Fibroblast of lung (primary cell): ENCODE measurements around the gene ITGA2. TPM values are rescaled to one million over a fixed set of nuclear protein-coding genes. Genes with fewer than 3 reads are reported as not detected.

Experiments
- DNase-seq, 2 donors: peaks; one replicate each; pipeline versions ENCODE4 v3.0.0 to v3.0.0-alpha.2; 2010; ENCODE audit warnings: low read depth in 2 of 2
- H2AFZ ChIP-seq: 2 replicates; pipeline ENCODE4 v1.5.1; 2012; ENCODE audit warnings: low read length, control low read depth, inconsistent platforms
- H3K27ac ChIP-seq: 2 replicates; pipeline ENCODE4 v1.5.1; 2011; ENCODE audit warnings: low read length, control low read depth; ENCODE audit not compliant: insufficient read depth
- H3K27me3 ChIP-seq: 2 replicates; pipeline ENCODE4 v1.5.1; 2011; ENCODE audit warnings: mild to moderate bottlenecking, low read length; ENCODE audit not compliant: control insufficient read depth, insufficient read depth
- H3K36me3 ChIP-seq: 2 replicates; pipeline ENCODE4 v1.5.1; 2011; ENCODE audit warnings: low read length; ENCODE audit not compliant: control insufficient read depth, insufficient read depth
- H3K4me1 ChIP-seq: 2 replicates; pipeline ENCODE4 v1.5.1; 2011; ENCODE audit warnings: low read length; ENCODE audit not compliant: control insufficient read depth, insufficient read depth; ENCODE audit errors: extremely low read depth
- H3K4me2 ChIP-seq: 2 replicates; pipeline ENCODE4 v1.5.1; 2011; ENCODE audit warnings: low read length, control low read depth; ENCODE audit not compliant: insufficient read depth; ENCODE audit errors: extremely low read depth
- H3K4me3 ChIP-seq, 4 experiments: fragments of 200-600 bp in 1 of 4; sonication (generic) in 1 of 4; replicated peaks in 1 of 4; 2 replicates each; pipeline ENCODE4 v1.5.1; 2011 to 2016; ENCODE audit warnings: low read length in 4 of 4, low read depth in 3 of 4, mild to moderate bottlenecking in 3 of 4, control low read depth in 2 of 4, inconsistent platforms in 1 of 4, mixed read lengths in 1 of 4; ENCODE audit not compliant: insufficient read depth in 1 of 4; ENCODE audit errors: control extremely low read depth in 1 of 4
- H3K79me2 ChIP-seq: 2 replicates; pipeline ENCODE4 v1.5.1; 2012; ENCODE audit warnings: mild to moderate bottlenecking, low read length, inconsistent platforms; ENCODE audit not compliant: control insufficient read depth, insufficient read depth
- H3K9ac ChIP-seq: 2 replicates; pipeline ENCODE4 v1.5.1; 2011; ENCODE audit warnings: mild to moderate bottlenecking, low read length, control low read depth; ENCODE audit not compliant: insufficient read depth
- H3K9me3 ChIP-seq: 2 replicates; pipeline ENCODE4 v1.5.1; 2012; ENCODE audit warnings: low read depth, low read length; ENCODE audit not compliant: control insufficient read depth, insufficient read depth
- H4K20me1 ChIP-seq: 2 replicates; pipeline ENCODE4 v1.5.1; 2011; ENCODE audit warnings: low read length; ENCODE audit not compliant: control insufficient read depth, insufficient read depth; ENCODE audit errors: extremely low read depth
- EZH2 ChIP-seq: IDR thresholded peaks from 2 replicates; pipeline ENCODE4 v1.5.1; 2012; ENCODE audit warnings: low read length, control low read depth, mild to moderate bottlenecking; ENCODE audit errors: missing control alignments
- polyA plus RNA-seq, 2 donors: library from polyadenylated mRNA; depleted of rRNA in 1 of 2; stranded (reverse) in 1 of 2; unstranded in 1 of 2; fragments of >200 nt; gene quantifications; 2 replicates each; pipeline ENCODE4 v1.2.1, GENCODE V29; 2011 to 2012; ENCODE audit warnings: missing spikeins in 1 of 2
- total RNA-seq: library from RNA; depleted of rRNA; stranded (reverse); fragments of >200 nt; gene quantifications from 2 replicates; pipeline ENCODE4 v1.2.1, GENCODE V29; 2014
- TF ChIP-seq, protein P1 (sequence below), 2 donors: IDR thresholded peaks in 1 of 2; conservative IDR thresholded peaks in 1 of 2; 1 replicate in 1 of 2; 2 replicates in 1 of 2; pipeline ENCODE4 v1.5.1; 2011 to 2012; ENCODE audit warnings: low read length in 2 of 2, control low read depth in 1 of 2, inconsistent platforms in 1 of 2, low read depth in 1 of 2, mild to moderate bottlenecking in 1 of 2

Gene ITGA2
- total and polyA plus RNA-seq, 2 donors (not counting 1 experiment from before 2014, with no cell fraction given), result 9.4 to 75.5 TPM

DNA sequence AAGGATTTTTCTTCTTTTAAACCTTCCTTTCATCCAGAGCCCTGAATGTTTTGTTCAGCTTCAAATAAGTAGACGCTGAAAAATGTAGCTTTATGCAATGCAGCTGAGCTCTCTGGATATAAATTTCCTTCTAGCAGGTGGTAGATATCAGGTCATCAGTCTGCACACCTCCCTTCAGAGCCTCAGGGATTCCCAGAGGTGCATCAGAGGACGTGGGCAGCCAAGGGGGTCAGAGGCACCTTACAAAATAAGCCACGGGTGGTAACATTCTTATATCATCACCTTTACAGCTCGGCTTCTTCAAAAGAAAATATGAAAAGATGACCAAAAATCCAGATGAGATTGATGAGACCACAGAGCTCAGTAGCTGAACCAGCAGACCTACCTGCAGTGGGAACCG, 101.1 kb downstream of the ITGA2 start:
- Histone ChIP-seq H3K79me2 (no peaks in the 10 kb centered on the region), H3K27ac (no peak overlapping the region), H3K27me3 (no peaks in the 10 kb centered on the region), H3K9me3 (no peaks in the 10 kb centered on the region), H3K36me3 (peaks cover 3% of the 10 kb centered on the region), H3K4me2 (no peak overlapping the region), H4K20me1 (no peaks in the 10 kb centered on the region), H3K9ac (no peak overlapping the region), H3K4me1 (peaks cover 5% of the 10 kb centered on the region), H3K4me3 (no peak overlapping the region), H2AFZ (no peak overlapping the region)
- TF ChIP-seq, protein P1, sequence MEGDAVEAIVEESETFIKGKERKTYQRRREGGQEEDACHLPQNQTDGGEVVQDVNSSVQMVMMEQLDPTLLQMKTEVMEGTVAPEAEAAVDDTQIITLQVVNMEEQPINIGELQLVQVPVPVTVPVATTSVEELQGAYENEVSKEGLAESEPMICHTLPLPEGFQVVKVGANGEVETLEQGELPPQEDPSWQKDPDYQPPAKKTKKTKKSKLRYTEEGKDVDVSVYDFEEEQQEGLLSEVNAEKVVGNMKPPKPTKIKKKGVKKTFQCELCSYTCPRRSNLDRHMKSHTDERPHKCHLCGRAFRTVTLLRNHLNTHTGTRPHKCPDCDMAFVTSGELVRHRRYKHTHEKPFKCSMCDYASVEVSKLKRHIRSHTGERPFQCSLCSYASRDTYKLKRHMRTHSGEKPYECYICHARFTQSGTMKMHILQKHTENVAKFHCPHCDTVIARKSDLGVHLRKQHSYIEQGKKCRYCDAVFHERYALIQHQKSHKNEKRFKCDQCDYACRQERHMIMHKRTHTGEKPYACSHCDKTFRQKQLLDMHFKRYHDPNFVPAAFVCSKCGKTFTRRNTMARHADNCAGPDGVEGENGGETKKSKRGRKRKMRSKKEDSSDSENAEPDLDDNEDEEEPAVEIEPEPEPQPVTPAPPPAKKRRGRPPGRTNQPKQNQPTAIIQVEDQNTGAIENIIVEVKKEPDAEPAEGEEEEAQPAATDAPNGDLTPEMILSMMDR (conservative IDR thresholded peaks at IDR 0.05 in 1 of 2, IDR thresholded peaks at IDR 0.05 in 1 of 2; ENCODE audit: low read depth in 1 of 2, low read length in 2 of 2), result no peak
- no peak for TF ChIP-seq EZH2
- no peak for DNase-seq

DNA sequence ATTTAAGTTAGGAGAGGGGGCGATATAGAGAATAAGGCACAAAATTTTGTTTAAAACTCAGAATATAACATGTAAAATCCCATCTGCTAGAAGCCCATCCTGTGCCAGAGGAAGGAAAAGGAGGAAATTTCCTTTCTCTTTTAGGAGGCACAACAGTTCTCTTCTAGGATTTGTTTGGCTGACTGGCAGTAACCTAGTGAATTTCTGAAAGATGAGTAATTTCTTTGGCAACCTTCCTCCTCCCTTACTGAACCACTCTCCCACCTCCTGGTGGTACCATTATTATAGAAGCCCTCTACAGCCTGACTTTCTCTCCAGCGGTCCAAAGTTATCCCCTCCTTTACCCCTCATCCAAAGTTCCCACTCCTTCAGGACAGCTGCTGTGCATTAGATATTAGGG, 102.1 kb downstream of the ITGA2 start:
- no peaks in the 10 kb centered on the region for H3K27me3 ChIP-seq
- H4K20me1 ChIP-seq, result no peaks in the 10 kb centered on the region
- peaks cover 4% of the 10 kb centered on the region for H3K36me3 ChIP-seq
- no peak overlapping the region for H3K9ac ChIP-seq
- no peak overlapping the region for H3K4me3 ChIP-seq
- no peaks in the 10 kb centered on the region for H3K79me2 ChIP-seq
- no peak overlapping the region for H3K27ac ChIP-seq
- H3K4me1 ChIP-seq, result peaks cover 5% of the 10 kb centered on the region
- H3K9me3 ChIP-seq, result no peaks in the 10 kb centered on the region
- no peak overlapping the region for H2AFZ ChIP-seq
- TF ChIP-seq EZH2, result no peak
- TF ChIP-seq, protein P1 (conservative IDR thresholded peaks at IDR 0.05 in 1 of 2, IDR thresholded peaks at IDR 0.05 in 1 of 2; ENCODE audit: low read depth in 1 of 2, low read length in 2 of 2), result peak; percentile 10 to 12
- peak; percentile 64 for DNase-seq
- H3K4me2 ChIP-seq, result no peak overlapping the region

GRCh38 chr5:53092242-53092641, 103.1 kb downstream of the ITGA2 start:
- Histone ChIP-seq H3K4me3 (no peak overlapping the region), H3K9ac (no peak overlapping the region), H4K20me1 (no peaks in the 10 kb centered on the region), H3K4me1 (peaks cover 5% of the 10 kb centered on the region), H3K27me3 (no peaks in the 10 kb centered on the region), H3K9me3 (no peaks in the 10 kb centered on the region), H3K36me3 (peaks cover 7% of the 10 kb centered on the region), H3K27ac (no peak overlapping the region), H3K79me2 (no peaks in the 10 kb centered on the region), H2AFZ (no peak overlapping the region), H3K4me2 (no peak overlapping the region)
- TF ChIP-seq EZH2, result no peak
- TF ChIP-seq, protein P1 (conservative IDR thresholded peaks at IDR 0.05 in 1 of 2, IDR thresholded peaks at IDR 0.05 in 1 of 2; ENCODE audit: low read depth in 1 of 2, low read length in 2 of 2), result no peak
- no peak for DNase-seq
